ENCODE measurements around the gene THSD7A.

The THSD7A gene

GRCh38 chr7:11415101-11415500 is 416.9 kb downstream of the THSD7A start:
- Histone ChIP-seq H3K36me3 (ENCODE audit: insufficient read depth, low read length) (peaks cover 4% of the 10 kb centered on the region), H3K27me3 (ENCODE audit: control insufficient read depth in 1 of 2, insufficient read depth in 2 of 2, low read length in 2 of 2) (no peaks in the 10 kb centered on the region), H3K9me3 (ENCODE audit: low read length) (no peaks in the 10 kb centered on the region), H3K4me1 (ENCODE audit: insufficient read depth, low read length) (no peaks in the 10 kb centered on the region), H3K27ac (ENCODE audit: low read depth, low read length) (no peak overlapping the region), H3K4me3 (ENCODE audit: low read depth in 1 of 2, low read length in 2 of 2) (no peak overlapping the region), H3K9ac (ENCODE audit: low read length) (no peak overlapping the region)

DNA sequence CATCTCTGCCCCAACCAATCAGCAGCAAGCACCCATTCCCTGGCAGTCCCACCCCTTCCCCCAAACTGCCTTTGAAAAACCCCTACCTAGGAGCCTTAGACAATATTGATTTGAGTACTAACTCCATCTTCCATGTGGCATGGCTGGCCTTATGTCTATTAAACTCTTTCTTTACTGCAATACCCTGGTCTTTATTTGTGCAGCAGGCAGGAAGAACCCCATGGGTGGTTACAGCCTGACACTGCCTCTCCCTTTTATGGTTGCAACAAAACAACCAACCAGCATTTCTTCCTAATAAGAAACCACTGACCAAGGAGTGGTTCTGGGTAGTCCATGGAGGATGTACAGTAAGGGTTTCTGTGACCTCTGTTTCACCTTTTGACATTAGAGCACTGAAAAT is 418.1 kb downstream of the THSD7A start:
- Histone ChIP-seq H3K4me1 (ENCODE audit: insufficient read depth, low read length) (no peaks in the 10 kb centered on the region), H3K36me3 (ENCODE audit: insufficient read depth, low read length) (peaks cover 4% of the 10 kb centered on the region), H3K27ac (ENCODE audit: low read depth, low read length) (no peak overlapping the region), H3K4me3 (ENCODE audit: low read depth in 1 of 2, low read length in 2 of 2) (no peak overlapping the region), H3K27me3 (ENCODE audit: control insufficient read depth in 1 of 2, insufficient read depth in 2 of 2, low read length in 2 of 2) (no peaks in the 10 kb centered on the region), H3K9ac (ENCODE audit: low read length) (no peak overlapping the region), H3K9me3 (ENCODE audit: low read length) (no peaks in the 10 kb centered on the region)

GRCh38 chr7:11412036-11412435 is 420.0 kb downstream of the THSD7A start:
- Histone ChIP-seq H3K4me3 (ENCODE audit: low read depth in 1 of 2, low read length in 2 of 2) (no peak overlapping the region), H3K9me3 (ENCODE audit: low read length) (no peaks in the 10 kb centered on the region), H3K27ac (ENCODE audit: low read depth, low read length) (no peak overlapping the region), H3K36me3 (ENCODE audit: insufficient read depth, low read length) (peaks cover 4% of the 10 kb centered on the region), H3K4me1 (ENCODE audit: insufficient read depth, low read length) (no peaks in the 10 kb centered on the region), H3K27me3 (ENCODE audit: control insufficient read depth in 1 of 2, insufficient read depth in 2 of 2, low read length in 2 of 2) (no peaks in the 10 kb centered on the region), H3K9ac (ENCODE audit: low read length) (no peak overlapping the region)

GRCh38 chr7:11410656-11411644 is 421.0 kb downstream of the THSD7A start:
- H3K36me3 ChIP-seq (ENCODE audit: insufficient read depth, low read length), result peaks cover 4% of the 10 kb centered on the region
- no peaks in the 10 kb centered on the region for H3K9me3 ChIP-seq (ENCODE audit: low read length)
- no peak overlapping the region for H3K9ac ChIP-seq (ENCODE audit: low read length)
- H3K27ac ChIP-seq (ENCODE audit: low read depth, low read length), result no peak overlapping the region
- H3K4me1 ChIP-seq (ENCODE audit: insufficient read depth, low read length), result no peaks in the 10 kb centered on the region
- H3K4me3 ChIP-seq (ENCODE audit: low read depth in 1 of 2, low read length in 2 of 2), result no peak overlapping the region
- no peaks in the 10 kb centered on the region for H3K27me3 ChIP-seq (ENCODE audit: control insufficient read depth in 1 of 2, insufficient read depth in 2 of 2, low read length in 2 of 2)

- H3K4me1 ChIP-seq (ENCODE audit: insufficient read depth, low read length), result no peaks in the 10 kb centered on the region
- no peaks in the 10 kb centered on the region for H3K9me3 ChIP-seq (ENCODE audit: low read length)
- H3K36me3 ChIP-seq (ENCODE audit: insufficient read depth, low read length), result no peaks in the 10 kb centered on the region
- H3K9ac ChIP-seq (ENCODE audit: low read length), result no peak overlapping the region
- H3K27ac ChIP-seq (ENCODE audit: low read depth, low read length), result no peak overlapping the region
- no peak overlapping the region for H3K4me3 ChIP-seq (ENCODE audit: low read depth in 1 of 2, low read length in 2 of 2)
- no peaks in the 10 kb centered on the region for H3K27me3 ChIP-seq (ENCODE audit: control insufficient read depth in 1 of 2, insufficient read depth in 2 of 2, low read length in 2 of 2)
Measured at GRCh38 chr7:11404355-11404754, 427.6 kb downstream of the THSD7A start.

DNA sequence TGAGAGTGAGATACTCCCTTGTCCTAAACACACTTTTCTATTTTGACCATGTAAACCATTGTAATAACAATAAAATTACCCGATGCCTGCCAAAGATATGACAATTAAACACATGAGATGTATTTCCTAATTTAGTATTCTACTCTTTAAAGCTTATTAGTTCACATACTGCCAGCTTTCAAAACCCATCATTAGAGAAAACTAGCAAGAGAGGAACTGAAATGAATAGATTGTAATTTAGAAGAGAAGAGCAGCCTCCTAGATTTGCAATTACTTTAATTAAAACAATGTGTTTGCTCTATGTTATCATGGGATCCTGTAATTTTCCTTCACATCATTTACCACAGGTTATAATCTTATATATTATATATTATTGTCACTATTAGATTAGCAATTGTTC is 428.2 kb downstream of the THSD7A start:
- no peaks in the 10 kb centered on the region for H3K9me3 ChIP-seq (ENCODE audit: low read length)
- H3K4me1 ChIP-seq (ENCODE audit: insufficient read depth, low read length), result no peaks in the 10 kb centered on the region
- no peak overlapping the region for H3K4me3 ChIP-seq (ENCODE audit: low read depth in 1 of 2, low read length in 2 of 2)
- no peak overlapping the region for H3K27ac ChIP-seq (ENCODE audit: low read depth, low read length)
- no peaks in the 10 kb centered on the region for H3K27me3 ChIP-seq (ENCODE audit: control insufficient read depth in 1 of 2, insufficient read depth in 2 of 2, low read length in 2 of 2)
- H3K9ac ChIP-seq (ENCODE audit: low read length), result no peak overlapping the region
- H3K36me3 ChIP-seq (ENCODE audit: insufficient read depth, low read length), result no peaks in the 10 kb centered on the region

DNA sequence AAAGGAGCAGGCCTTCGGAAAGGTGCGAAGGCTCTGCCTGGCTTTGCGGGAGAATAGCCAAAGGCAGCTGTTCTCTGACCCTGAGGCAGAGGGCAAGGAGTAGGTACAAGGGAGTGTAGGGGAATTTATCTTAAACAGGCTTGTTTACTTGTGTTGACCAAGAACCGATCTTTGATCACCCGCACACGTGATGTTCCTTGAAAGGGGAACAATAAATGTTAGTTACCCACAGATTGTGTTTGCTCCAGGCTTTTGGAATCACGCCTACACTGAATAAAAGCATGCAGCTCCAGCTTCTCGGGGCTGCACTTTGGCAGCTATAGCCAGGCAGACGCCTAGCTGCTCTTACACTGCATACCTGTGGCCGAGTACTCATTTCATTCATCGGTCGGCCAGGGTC is 437.6 kb downstream of the THSD7A start:
- Histone ChIP-seq H3K27me3 (ENCODE audit: control insufficient read depth in 1 of 2, insufficient read depth in 2 of 2, low read length in 2 of 2) (no peaks in the 10 kb centered on the region), H3K9ac (ENCODE audit: low read length) (no peak overlapping the region), H3K27ac (ENCODE audit: low read depth, low read length) (no peak overlapping the region), H3K4me3 (ENCODE audit: low read depth in 1 of 2, low read length in 2 of 2) (no peak overlapping the region), H3K36me3 (ENCODE audit: insufficient read depth, low read length) (no peaks in the 10 kb centered on the region), H3K4me1 (ENCODE audit: insufficient read depth, low read length) (no peaks in the 10 kb centered on the region), H3K9me3 (ENCODE audit: low read length) (no peaks in the 10 kb centered on the region)

- no peaks in the 10 kb centered on the region for H3K27me3 ChIP-seq (ENCODE audit: control insufficient read depth in 1 of 2, insufficient read depth in 2 of 2, low read length in 2 of 2)
- no peaks in the 10 kb centered on the region for H3K9me3 ChIP-seq (ENCODE audit: low read length)
- H3K9ac ChIP-seq (ENCODE audit: low read length), result no peak overlapping the region
- H3K4me3 ChIP-seq (ENCODE audit: low read depth in 1 of 2, low read length in 2 of 2), result no peak overlapping the region
- H3K4me1 ChIP-seq (ENCODE audit: insufficient read depth, low read length), result no peaks in the 10 kb centered on the region
- no peaks in the 10 kb centered on the region for H3K36me3 ChIP-seq (ENCODE audit: insufficient read depth, low read length)
- H3K27ac ChIP-seq (ENCODE audit: low read depth, low read length), result no peak overlapping the region
Measured at GRCh38 chr7:11379641-11380040, 452.4 kb downstream of the THSD7A start.

- Histone ChIP-seq H3K36me3 (ENCODE audit: insufficient read depth, low read length) (no peaks in the 10 kb centered on the region), H3K4me3 (ENCODE audit: low read depth in 1 of 2, low read length in 2 of 2) (no peak overlapping the region), H3K9ac (ENCODE audit: low read length) (no peak overlapping the region), H3K9me3 (ENCODE audit: low read length) (no peaks in the 10 kb centered on the region), H3K4me1 (ENCODE audit: insufficient read depth, low read length) (no peaks in the 10 kb centered on the region), H3K27me3 (ENCODE audit: control insufficient read depth in 1 of 2, insufficient read depth in 2 of 2, low read length in 2 of 2) (no peaks in the 10 kb centered on the region), H3K27ac (ENCODE audit: low read depth, low read length) (no peak overlapping the region)
Measured at GRCh38 chr7:11376529-11376928, 455.5 kb downstream of the THSD7A start.

DNA sequence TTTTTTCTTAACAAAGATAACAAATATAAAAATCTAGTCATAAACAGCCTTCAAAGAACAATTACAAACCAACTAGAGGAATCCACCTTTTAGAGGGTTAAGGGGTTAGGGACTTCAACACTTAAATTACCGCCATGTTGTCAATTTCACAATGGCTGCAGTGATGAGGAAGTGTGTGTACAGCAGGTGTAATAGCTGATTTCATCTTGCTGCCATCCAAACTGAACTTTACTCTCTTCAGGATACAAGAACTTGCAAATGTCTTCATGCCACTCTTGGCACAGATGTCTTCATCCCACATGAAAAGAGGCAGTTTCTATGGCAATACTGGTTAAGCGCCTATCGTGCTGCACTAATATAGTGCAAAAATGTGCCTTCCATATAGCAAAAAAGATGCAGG is 457.4 kb downstream of the THSD7A start:
- Histone ChIP-seq H3K27ac (ENCODE audit: low read depth, low read length) (no peak overlapping the region), H3K9me3 (ENCODE audit: low read length) (no peaks in the 10 kb centered on the region), H3K4me1 (ENCODE audit: insufficient read depth, low read length) (no peaks in the 10 kb centered on the region)

GRCh38 chr7:11373546-11374142 is 458.4 kb downstream of the THSD7A start:
- no peaks in the 10 kb centered on the region for H3K4me1 ChIP-seq (ENCODE audit: insufficient read depth, low read length)
- H3K9ac ChIP-seq (ENCODE audit: low read length), result no peak overlapping the region
- no peaks in the 10 kb centered on the region for H3K36me3 ChIP-seq (ENCODE audit: insufficient read depth, low read length)
- no peak overlapping the region for H3K27ac ChIP-seq (ENCODE audit: low read depth, low read length)
- H3K27me3 ChIP-seq (ENCODE audit: control insufficient read depth in 1 of 2, insufficient read depth in 2 of 2, low read length in 2 of 2), result no peaks in the 10 kb centered on the region
- no peak overlapping the region for H3K4me3 ChIP-seq (ENCODE audit: low read depth in 1 of 2, low read length in 2 of 2)
- no peaks in the 10 kb centered on the region for H3K9me3 ChIP-seq (ENCODE audit: low read length)

More for the DNA sequence above, 457.4 kb downstream of the THSD7A start:
- Histone ChIP-seq H3K36me3 (ENCODE audit: insufficient read depth, low read length) (no peaks in the 10 kb centered on the region), H3K27me3 (ENCODE audit: control insufficient read depth in 1 of 2, insufficient read depth in 2 of 2, low read length in 2 of 2) (no peaks in the 10 kb centered on the region), H3K4me3 (ENCODE audit: low read depth in 1 of 2, low read length in 2 of 2) (no peak overlapping the region), H3K9ac (ENCODE audit: low read length) (no peak overlapping the region)

Data from muscle layer of colon (tissue), 2 donors.